K562 (cell line): ENCODE measurements around the gene ATG13. TPM values are rescaled to one million over a fixed set of nuclear protein-coding genes. Genes with fewer than 3 reads are reported as not detected.

ENCODE experiments used
- BRD4 ChIP-seq: fragments of 200-600 bp; sonication (generic); IDR thresholded peaks from 2 replicates; pipeline ENCODE4 v1.6.1; 2017; ENCODE audit warnings: inconsistent platforms
- DACH1 ChIP-seq: fragments of 450-650 bp; IDR thresholded peaks from 2 replicates; pipeline ENCODE4 v1.6.1; 2018; ENCODE audit not compliant: partially characterized antibody
- DPF2 ChIP-seq: fragments of 450-650 bp; IDR thresholded peaks from 2 replicates; pipeline ENCODE4 v1.6.1; 2016
- ELF1 ChIP-seq: fragments of 200-800 bp; sonication (Bioruptor generic); IDR thresholded peaks from 2 replicates; pipeline ENCODE4 v1.6.1; 2016; ENCODE audit warnings: missing genetic modification characterization, missing compliant biosample characterization
- ELF2 ChIP-seq: fragments of 250-450 bp; sonication (Bioruptor Pico); IDR thresholded peaks from 2 replicates; pipeline ENCODE4 v1.5.0; 2021; ENCODE audit warnings: mild to moderate bottlenecking
- EZH2 ChIP-seq: IDR thresholded peaks from 2 replicates; pipeline ENCODE4 v1.6.1; 2012; ENCODE audit warnings: low read depth, mild to moderate bottlenecking, inconsistent platforms, low read length, borderline replicate concordance
- HDAC2 ChIP-seq: fragments of 450-650 bp; IDR thresholded peaks from 2 replicates; pipeline ENCODE4 v1.6.1; 2016; ENCODE audit warnings: mild to moderate bottlenecking
- ILF3 ChIP-seq: fragments of 450-650 bp; IDR thresholded peaks from 2 replicates; pipeline ENCODE4 v1.6.1; 2018; ENCODE audit warnings: antibody characterized with exemption, mild to moderate bottlenecking, moderate library complexity, borderline replicate concordance
- MCM3 ChIP-seq: fragments of 450-650 bp; IDR thresholded peaks from 2 replicates; pipeline ENCODE4 v1.6.1; 2016
- MCM5 ChIP-seq: fragments of 450-650 bp; IDR thresholded peaks from 2 replicates; pipeline ENCODE4 v1.6.1; 2016; ENCODE audit warnings: low read depth
- NEUROD1 ChIP-seq: fragments of 150-350 bp; IDR thresholded peaks from 2 replicates; pipeline ENCODE4 v1.6.1; 2014; ENCODE audit warnings: borderline replicate concordance, low read length, low read depth; ENCODE audit not compliant: partially characterized antibody
- NFYB ChIP-seq: IDR thresholded peaks from 2 replicates; pipeline ENCODE4 v1.6.1; 2011; ENCODE audit warnings: mild to moderate bottlenecking, moderate library complexity; ENCODE audit not compliant: insufficient read length; ENCODE audit errors: extremely low read depth
- NR1H2 ChIP-seq: sonication (generic); formaldehyde crosslinking; IDR thresholded peaks from 2 replicates; pipeline ENCODE4 v1.4.0; 2020; ENCODE audit warnings: mild to moderate bottlenecking, missing genetic modification reagents
- TBP ChIP-seq: optimal IDR thresholded peaks from 2 replicates; pipeline ENCODE3; 2011; ENCODE audit warnings: low read depth, low read length, improper control_type of control experiment
- TCF3 ChIP-seq: sonication (generic); formaldehyde crosslinking; IDR thresholded peaks from 2 replicates; pipeline ENCODE4 v1.4.0; 2020; ENCODE audit warnings: mild to moderate bottlenecking, missing genetic modification reagents
- ZBTB17 ChIP-seq: fragments of 450-650 bp; formaldehyde crosslinking; IDR thresholded peaks from 2 replicates; pipeline ENCODE4 v1.4.0; 2020; ENCODE audit warnings: mild to moderate bottlenecking
- ZNF165 ChIP-seq: fragments of 250-450 bp; sonication (Bioruptor Pico); IDR thresholded peaks from 2 replicates; pipeline ENCODE4 v1.4.0; 2020; ENCODE audit warnings: borderline replicate concordance
- ZNF3 ChIP-seq: fragments of 250-450 bp; sonication (Bioruptor Pico); IDR thresholded peaks from 2 replicates; pipeline ENCODE4 v1.5.0; 2021; ENCODE audit warnings: mild to moderate bottlenecking, moderate library complexity
- ZNF347 ChIP-seq: fragments of 450-650 bp; formaldehyde crosslinking; IDR thresholded peaks from 2 replicates; pipeline ENCODE4 v1.4.0; 2020; ENCODE audit warnings: low read depth, mild to moderate bottlenecking, moderate library complexity
- ZNF408 ChIP-seq: fragments of 250-450 bp; sonication (Bioruptor Pico); IDR thresholded peaks from 2 replicates; pipeline ENCODE4 v1.4.0; 2020; ENCODE audit warnings: low read depth, mild to moderate bottlenecking, moderate library complexity
- ZNF584 ChIP-seq: fragments of 200-800 bp; sonication (Bioruptor generic); IDR thresholded peaks from 2 replicates; pipeline ENCODE4 v1.6.1; 2016; ENCODE audit warnings: low read depth, mild to moderate bottlenecking, missing genetic modification characterization, missing compliant biosample characterization
- ZNF707 ChIP-seq: fragments of 250-450 bp; sonication (Bioruptor Pico); conservative IDR thresholded peaks from 2 replicates; pipeline ENCODE4 v1.8.0; 2022; ENCODE audit warnings: inconsistent platforms, mild to moderate bottlenecking, moderate library complexity
- polyA plus RNA-seq, 8 experiments: library from polyadenylated mRNA; depleted of rRNA in 4 of 8; stranded (reverse) in 5 of 8; unstranded in 3 of 8; fragments of >200 nt; fragmentation: Nextera tagmentation in 2 of 8; fragmentation: Illumina TruSeq in 1 of 8; extraction: Ambion mirVana in 2 of 8; extraction: Trizol in 1 of 8; gene quantifications; 2 replicates each; pipeline versions ENCODE4 v1.2.1 to v1.2.3, GENCODE V29; 2011 to 2014; ENCODE audit warnings: inconsistent platforms in 1 of 8, missing spikeins in 1 of 8
- total RNA-seq, 7 experiments: library from RNA; depleted of rRNA in 6 of 7; stranded (reverse); fragments of >200 nt in 6 of 7; fragmentation: Illumina TruSeq in 2 of 7; extraction: Trizol in 2 of 7; gene quantifications; 2 replicates each; pipeline versions ENCODE4 v1.2.1 to v1.2.3, GENCODE V29; 2011 to 2021; ENCODE audit warnings: low replicate concordance in 1 of 7
- TF ChIP-seq, protein P1 (sequence below): fragments of 450-650 bp; IDR thresholded peaks from 2 replicates; pipeline ENCODE4 v1.6.1; 2018; ENCODE audit not compliant: partially characterized antibody
- TF ChIP-seq, protein P2 (sequence below): sonication (generic); formaldehyde crosslinking; IDR thresholded peaks from 2 replicates; pipeline ENCODE4 v1.8.0; 2022; ENCODE audit warnings: mild to moderate bottlenecking, low read depth, missing genetic modification reagents
- TF ChIP-seq, protein P3 (sequence below): sonication (generic); formaldehyde crosslinking; IDR thresholded peaks from 2 replicates; pipeline ENCODE4 v1.9.0; 2022; ENCODE audit warnings: mild to moderate bottlenecking, missing genetic modification reagents

The ATG13 gene
- total and polyA plus RNA-seq, 9 of the 15 experiments (the other 6 are each of a cell fraction or from before 2014, with no cell fraction given) = 13.1 to 61.5 (median 36.5) TPM

DNA sequence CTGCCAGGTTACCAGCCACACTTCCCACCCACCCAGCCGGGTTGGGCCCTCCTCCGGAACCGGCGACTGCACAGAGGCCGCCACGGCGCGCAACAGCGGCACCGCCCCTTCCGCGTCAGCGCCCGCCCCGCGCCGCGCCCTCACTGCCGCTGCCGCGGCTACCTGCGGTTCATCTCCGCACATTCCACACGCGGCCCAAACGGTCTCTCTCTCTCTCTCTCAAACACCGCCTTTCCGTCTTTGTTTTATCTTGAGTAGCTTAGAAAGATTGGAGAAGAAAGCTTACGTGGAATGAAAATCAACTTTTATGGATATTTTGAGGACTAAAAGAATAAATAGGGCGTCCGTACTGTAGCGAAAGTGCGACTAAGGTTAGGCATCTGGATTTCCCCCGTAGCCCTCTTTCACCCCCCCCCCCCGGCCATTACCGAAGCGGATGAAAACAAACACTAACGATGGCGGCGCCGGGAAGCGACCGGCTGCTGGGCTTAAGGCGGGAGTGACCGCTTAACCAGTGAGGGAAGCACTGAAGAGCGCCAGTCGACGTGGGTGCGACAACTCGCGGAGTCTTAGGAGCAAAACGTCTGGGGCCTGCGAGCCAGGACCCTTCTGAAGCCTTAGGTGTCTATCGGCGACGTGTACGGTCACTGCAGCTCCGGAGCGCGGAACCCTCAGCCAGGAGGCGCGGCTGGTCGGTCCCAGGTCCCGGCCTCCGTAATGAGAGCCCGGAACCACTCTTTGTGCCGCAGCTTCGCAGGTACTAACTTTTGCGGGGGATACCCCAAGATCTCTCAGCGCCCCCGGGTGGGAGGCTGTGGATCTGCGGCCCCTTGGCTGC is at the start of gene ATG13, which contains the start of gene HARBI1 (continued):
- TF ChIP-seq NEUROD1 (peak; percentile 27), MCM3 (no peak), HDAC2 (0 out of 2 replicates have a peak, but pooled peaks have one; percentile 19), ZNF165 (CRISPR knock-in tag) (no peak), ELF2 (CRISPR knock-in tag) (peak; percentile 82), MCM5 (no peak), DACH1 (peak; percentile 8), DPF2 (no peak), ZNF408 (CRISPR knock-in tag) (no peak), ELF1 (tag) (peak; percentile 84), TCF3 (CRISPR knock-in tag) (no peak), NR1H2 (CRISPR knock-in tag) (no peak), BRD4 (peak; percentile 93), ZNF347 (no peak), NFYB (no peak), ZNF584 (CRISPR knock-in tag) (no peak), EZH2 (no peak), ZNF707 (CRISPR knock-in tag) (no peak), TBP (peak; percentile 53), ILF3 (no peak), ZNF3 (CRISPR knock-in tag) (no peak), ZBTB17 (CRISPR knock-in tag) (peak; percentile 64; the same call in 1 of the 2 replicates)
- TF ChIP-seq, protein P1, sequence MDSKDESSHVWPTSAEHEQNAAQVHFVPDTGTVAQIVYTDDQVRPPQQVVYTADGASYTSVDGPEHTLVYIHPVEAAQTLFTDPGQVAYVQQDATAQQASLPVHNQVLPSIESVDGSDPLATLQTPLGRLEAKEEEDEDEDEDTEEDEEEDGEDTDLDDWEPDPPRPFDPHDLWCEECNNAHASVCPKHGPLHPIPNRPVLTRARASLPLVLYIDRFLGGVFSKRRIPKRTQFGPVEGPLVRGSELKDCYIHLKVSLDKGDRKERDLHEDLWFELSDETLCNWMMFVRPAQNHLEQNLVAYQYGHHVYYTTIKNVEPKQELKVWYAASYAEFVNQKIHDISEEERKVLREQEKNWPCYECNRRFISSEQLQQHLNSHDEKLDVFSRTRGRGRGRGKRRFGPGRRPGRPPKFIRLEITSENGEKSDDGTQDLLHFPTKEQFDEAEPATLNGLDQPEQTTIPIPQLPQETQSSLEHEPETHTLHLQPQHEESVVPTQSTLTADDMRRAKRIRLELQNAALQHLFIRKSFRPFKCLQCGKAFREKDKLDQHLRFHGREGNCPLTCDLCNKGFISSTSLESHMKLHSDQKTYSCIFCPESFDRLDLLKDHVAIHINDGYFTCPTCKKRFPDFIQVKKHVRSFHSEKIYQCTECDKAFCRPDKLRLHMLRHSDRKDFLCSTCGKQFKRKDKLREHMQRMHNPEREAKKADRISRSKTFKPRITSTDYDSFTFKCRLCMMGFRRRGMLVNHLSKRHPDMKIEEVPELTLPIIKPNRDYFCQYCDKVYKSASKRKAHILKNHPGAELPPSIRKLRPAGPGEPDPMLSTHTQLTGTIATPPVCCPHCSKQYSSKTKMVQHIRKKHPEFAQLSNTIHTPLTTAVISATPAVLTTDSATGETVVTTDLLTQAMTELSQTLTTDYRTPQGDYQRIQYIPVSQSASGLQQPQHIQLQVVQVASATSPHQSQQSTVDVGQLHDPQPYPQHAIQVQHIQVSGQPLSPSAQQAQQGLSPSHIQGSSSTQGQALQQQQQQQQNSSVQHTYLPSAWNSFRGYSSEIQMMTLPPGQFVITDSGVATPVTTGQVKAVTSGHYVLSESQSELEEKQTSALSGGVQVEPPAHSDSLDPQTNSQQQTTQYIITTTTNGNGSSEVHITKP = peak; percentile 63
- TF ChIP-seq, protein P2, sequence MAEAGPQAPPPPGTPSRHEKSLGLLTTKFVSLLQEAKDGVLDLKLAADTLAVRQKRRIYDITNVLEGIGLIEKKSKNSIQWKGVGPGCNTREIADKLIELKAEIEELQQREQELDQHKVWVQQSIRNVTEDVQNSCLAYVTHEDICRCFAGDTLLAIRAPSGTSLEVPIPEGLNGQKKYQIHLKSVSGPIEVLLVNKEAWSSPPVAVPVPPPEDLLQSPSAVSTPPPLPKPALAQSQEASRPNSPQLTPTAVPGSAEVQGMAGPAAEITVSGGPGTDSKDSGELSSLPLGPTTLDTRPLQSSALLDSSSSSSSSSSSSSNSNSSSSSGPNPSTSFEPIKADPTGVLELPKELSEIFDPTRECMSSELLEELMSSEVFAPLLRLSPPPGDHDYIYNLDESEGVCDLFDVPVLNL = no peak
- TF ChIP-seq, protein P3, sequence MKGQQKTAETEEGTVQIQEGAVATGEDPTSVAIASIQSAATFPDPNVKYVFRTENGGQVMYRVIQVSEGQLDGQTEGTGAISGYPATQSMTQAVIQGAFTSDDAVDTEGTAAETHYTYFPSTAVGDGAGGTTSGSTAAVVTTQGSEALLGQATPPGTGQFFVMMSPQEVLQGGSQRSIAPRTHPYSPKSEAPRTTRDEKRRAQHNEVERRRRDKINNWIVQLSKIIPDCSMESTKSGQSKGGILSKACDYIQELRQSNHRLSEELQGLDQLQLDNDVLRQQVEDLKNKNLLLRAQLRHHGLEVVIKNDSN (CRISPR knock-in tag) = no peak
